Prostate gland (tissue), 2 donors: Measurements from ENCODE around the gene UROS. TPM values are rescaled to one million over a fixed set of nuclear protein-coding genes. Genes with fewer than 3 reads are reported as not detected.

ENCODE experiments used
- DNase-seq: peaks from one replicate; pipeline ENCODE4 v3.0.0-alpha.2; 2019; ENCODE audit warnings: low spot score
- H3K27ac ChIP-seq, 2 donors: fragments of 200-600 bp; sonication (generic); 2 replicates each; pipeline ENCODE4 v1.5.1; 2017 to 2019
- H3K27me3 ChIP-seq: fragments of 200-600 bp; sonication (generic); replicated peaks from 2 replicates; pipeline ENCODE4 v1.5.1; 2019; ENCODE audit not compliant: insufficient read depth
- H3K36me3 ChIP-seq, 2 donors: fragments of 200-600 bp; sonication (generic); 1 replicate in 1 of 2; 2 replicates in 1 of 2; pipeline versions ENCODE4 v1.5.1 to v1.8.1; 2017 to 2019
- H3K4me1 ChIP-seq: fragments of 200-600 bp; sonication (generic); replicated peaks from 2 replicates; pipeline ENCODE4 v1.5.1; 2019
- H3K4me3 ChIP-seq, 2 donors: fragments of 200-600 bp; sonication (generic); 2 replicates each; pipeline ENCODE4 v1.5.1; 2017 to 2019
- H3K9me3 ChIP-seq: fragments of 200-600 bp; sonication (generic); 2 replicates; pipeline ENCODE4 v1.5.1; 2017
- CTCF ChIP-seq, 4 experiments: fragments of 200-600 bp in 2 of 4; fragments of 450-650 bp in 2 of 4; sonication (generic) in 2 of 4; IDR thresholded peaks; 1 replicate in 3 of 4; 2 replicates in 1 of 4; pipeline ENCODE4 v1.5.1; 2016 to 2019; ENCODE audit warnings: antibody characterized with exemption in 4 of 4, mild to moderate bottlenecking in 2 of 4, moderate library complexity in 2 of 4
- POLR2A ChIP-seq: fragments of 450-650 bp; IDR thresholded peaks from one replicate; pipeline ENCODE4 v1.6.1; 2016; ENCODE audit warnings: antibody characterized with exemption, mild to moderate bottlenecking
- POLR2AphosphoS5 ChIP-seq: sonication (generic); formaldehyde crosslinking; IDR thresholded peaks from one replicate; pipeline ENCODE4 v1.6.1; 2017; ENCODE audit warnings: antibody characterized with exemption
- WGBS: methylation state at CpG from one replicate; pipeline ENCODE4 v1.1.5; 2018; 5-methylcytosine and 5-hydroxymethylcytosine counted together
- intact Hi-C: fragments of 100-400 bp; cut with DNase I; formaldehyde crosslinking; loops from one replicate; pipeline ENCODE4 v1.14.2; 2022
- total RNA-seq, 2 donors: library from RNA; depleted of rRNA; stranded (reverse); fragments of >200 nt; gene quantifications; one replicate each; pipeline ENCODE4 v1.1.0, GENCODE V29; 2016

Gene UROS
- total RNA-seq, 2 donors from 2014 or later, result 45.0 to 49.0 TPM

- intact Hi-C loops, result no loop called here
- H3K4me1 ChIP-seq, result no peaks in the 10 kb centered on the region
- no peak for DNase-seq
Observed at GRCh38 chr10:125762692-125763648, 60.1 kb downstream of the UROS start.

GRCh38 chr10:125761961-125762360 is 61.1 kb downstream of the UROS start:
- no peaks in the 10 kb centered on the region for H3K27me3 ChIP-seq
- H3K4me3 ChIP-seq, result no peak overlapping the region
- WGBS, result 44% methylated on average over 1 of the region's 1 CpG
- intact Hi-C loops, result no loop called here
- no peak for DNase-seq
- H3K9me3 ChIP-seq, result no peaks in the 10 kb centered on the region
- H3K4me1 ChIP-seq, result no peaks in the 10 kb centered on the region
- no peaks in the 10 kb centered on the region for H3K36me3 ChIP-seq
- no peak for TF ChIP-seq CTCF (IDR thresholded peaks at IDR 0.05)
- TF ChIP-seq POLR2AphosphoS5, result no peak
- TF ChIP-seq POLR2A, result no peak
- H3K27ac ChIP-seq, result no peak overlapping the region

More at GRCh38 chr10:125762692-125763648, 60.1 kb downstream of the UROS start:
- TF ChIP-seq POLR2A, result no peak
- no peak for TF ChIP-seq POLR2AphosphoS5
- TF ChIP-seq CTCF (IDR thresholded peaks at IDR 0.05), result no peak
- no peaks in the 10 kb centered on the region for H3K36me3 ChIP-seq
- no peaks in the 10 kb centered on the region for H3K9me3 ChIP-seq
- H3K4me3 ChIP-seq, result no peak overlapping the region
- no peak overlapping the region for H3K27ac ChIP-seq
- no peaks in the 10 kb centered on the region for H3K27me3 ChIP-seq
- 65% methylated on average over 24 of the region's 24 CpGs for WGBS

GRCh38 chr10:125757742-125758141 is 65.3 kb downstream of the UROS start:
- Histone ChIP-seq H3K4me1 (no peaks in the 10 kb centered on the region), H3K36me3 (no peaks in the 10 kb centered on the region), H3K27ac (no peak overlapping the region), H3K4me3 (no peak overlapping the region), H3K9me3 (no peaks in the 10 kb centered on the region), H3K27me3 (no peaks in the 10 kb centered on the region)
- DNase-seq, result no peak
- TF ChIP-seq POLR2A, result no peak
- no peak for TF ChIP-seq POLR2AphosphoS5
- TF ChIP-seq CTCF (IDR thresholded peaks at IDR 0.05), result no peak
- 99% methylated on average over 4 of the region's 4 CpGs for whole genome bisulfite sequencing
- intact Hi-C loops, result no loop called here

GRCh38 chr10:125756853-125757487 is 66.1 kb downstream of the UROS start:
- H3K4me3 ChIP-seq, result no peak overlapping the region
- no peaks in the 10 kb centered on the region for H3K27me3 ChIP-seq
- DNase-seq, result no peak
- 65% methylated on average over 5 of the region's 5 CpGs for WGBS
- peak overlapping the region in 1 of 2 donors; percentile 20 for H3K27ac ChIP-seq
- intact Hi-C loops, result no loop called here
- H3K4me1 ChIP-seq, result no peaks in the 10 kb centered on the region
- no peaks in the 10 kb centered on the region for H3K9me3 ChIP-seq
- TF ChIP-seq CTCF (IDR thresholded peaks at IDR 0.05) (no peak), POLR2AphosphoS5 (no peak)
- H3K36me3 ChIP-seq, result no peaks in the 10 kb centered on the region
